RWPE1 (cell line): Measurements from ENCODE around the gene PRKCZ.

Source experiments
- CTCF ChIA-PET: fragments of 350-600 bp; sonication (Branson Sonifier 250); formaldehyde crosslinking; extraction: SDS; loops from one replicate; lab custom pipeline; 2021; lab: Yijun Ruan, JAX
- POLR2A ChIA-PET: fragments of 400-600 bp; formaldehyde crosslinking; extraction: SDS; loops from one replicate; lab custom pipeline; 2020; ENCODE audit warnings: antibody characterized with exemption; ENCODE audit not compliant: low non-redundant PET; lab: Yijun Ruan, JAX
- DNase-seq: peaks from one replicate; pipeline ENCODE4 v3.0.0; 2012; ENCODE audit warnings: low spot score
- H3K27ac ChIP-seq: fragments of 450-650 bp; 2 replicates; pipeline ENCODE4 v1.5.1; 2017
- TF ChIP-seq, protein P1 (sequence below): fragments of 450-650 bp; conservative IDR thresholded peaks from 2 replicates; pipeline ENCODE4 v1.5.1; 2017; ENCODE audit warnings: low read depth, mild to moderate bottlenecking

PRKCZ gene

DNA sequence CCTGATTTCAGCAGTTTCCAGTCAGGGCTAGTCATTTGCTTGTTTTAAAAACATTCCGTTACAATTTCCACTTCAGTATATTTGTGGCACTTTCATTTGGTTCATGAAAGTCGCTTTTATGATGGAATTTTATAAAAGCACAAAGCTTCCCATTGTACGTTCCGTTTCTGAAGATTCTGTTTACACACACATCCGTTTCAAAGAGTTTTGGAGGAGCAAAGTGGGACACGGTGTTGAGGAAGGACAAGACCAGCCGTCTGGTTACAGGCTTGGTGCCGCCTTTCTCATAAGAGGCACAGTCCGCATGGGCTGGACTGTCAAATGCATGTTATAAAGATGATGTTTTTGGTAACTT, 84.0 kb downstream of the PRKCZ start:
- ChIA-PET CTCF (no interaction called here), POLR2A (no interaction called here)
- TF ChIP-seq, protein P1, sequence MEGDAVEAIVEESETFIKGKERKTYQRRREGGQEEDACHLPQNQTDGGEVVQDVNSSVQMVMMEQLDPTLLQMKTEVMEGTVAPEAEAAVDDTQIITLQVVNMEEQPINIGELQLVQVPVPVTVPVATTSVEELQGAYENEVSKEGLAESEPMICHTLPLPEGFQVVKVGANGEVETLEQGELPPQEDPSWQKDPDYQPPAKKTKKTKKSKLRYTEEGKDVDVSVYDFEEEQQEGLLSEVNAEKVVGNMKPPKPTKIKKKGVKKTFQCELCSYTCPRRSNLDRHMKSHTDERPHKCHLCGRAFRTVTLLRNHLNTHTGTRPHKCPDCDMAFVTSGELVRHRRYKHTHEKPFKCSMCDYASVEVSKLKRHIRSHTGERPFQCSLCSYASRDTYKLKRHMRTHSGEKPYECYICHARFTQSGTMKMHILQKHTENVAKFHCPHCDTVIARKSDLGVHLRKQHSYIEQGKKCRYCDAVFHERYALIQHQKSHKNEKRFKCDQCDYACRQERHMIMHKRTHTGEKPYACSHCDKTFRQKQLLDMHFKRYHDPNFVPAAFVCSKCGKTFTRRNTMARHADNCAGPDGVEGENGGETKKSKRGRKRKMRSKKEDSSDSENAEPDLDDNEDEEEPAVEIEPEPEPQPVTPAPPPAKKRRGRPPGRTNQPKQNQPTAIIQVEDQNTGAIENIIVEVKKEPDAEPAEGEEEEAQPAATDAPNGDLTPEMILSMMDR: no peak
- no peak for DNase-seq
- H3K27ac ChIP-seq: peak overlapping the region; percentile 65

DNA sequence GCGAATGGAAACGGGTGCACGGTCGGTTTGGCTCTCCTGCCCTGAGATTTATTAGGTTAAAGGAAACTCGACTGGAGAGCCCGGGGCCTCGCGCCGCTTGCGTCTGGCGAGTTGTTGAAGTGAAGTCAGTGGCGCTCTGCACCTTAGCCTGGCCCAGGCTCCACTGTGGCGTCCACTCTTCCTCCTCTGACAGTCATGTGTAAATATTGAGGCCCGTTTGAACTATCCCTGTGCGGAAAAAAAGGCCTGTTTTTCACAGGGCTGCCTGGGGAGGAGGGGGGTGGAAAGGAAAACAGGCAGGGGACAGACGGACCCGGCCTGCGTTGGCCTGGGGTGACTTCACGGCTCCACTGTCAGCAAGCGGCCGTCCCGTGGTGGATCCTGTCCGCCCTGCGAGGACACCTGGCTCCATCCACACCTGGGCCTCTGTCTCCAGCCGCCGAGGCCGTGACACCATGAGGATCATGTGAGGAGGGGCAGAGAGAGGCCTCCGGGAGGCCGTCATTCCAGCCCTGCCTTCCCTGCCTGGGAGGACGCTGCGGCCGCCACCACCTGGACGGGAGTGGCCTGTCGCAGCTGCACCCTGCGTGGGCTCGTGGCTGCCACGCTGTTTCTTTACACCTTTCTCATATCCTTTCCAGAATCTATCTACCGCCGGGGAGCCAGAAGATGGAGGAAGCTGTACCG, 84.6 kb downstream of the PRKCZ start:
- DNase-seq: no peak
- ChIA-PET POLR2A (no interaction called here), CTCF (interaction anchor here (0.7 kb wide), 1 partner anchor 1334 kb away, joined by 5 read pairs; no protein-coding TSS in a partner anchor)
- peak overlapping the region; percentile 56 for H3K27ac ChIP-seq
- TF ChIP-seq, protein P1: no peak

DNA sequence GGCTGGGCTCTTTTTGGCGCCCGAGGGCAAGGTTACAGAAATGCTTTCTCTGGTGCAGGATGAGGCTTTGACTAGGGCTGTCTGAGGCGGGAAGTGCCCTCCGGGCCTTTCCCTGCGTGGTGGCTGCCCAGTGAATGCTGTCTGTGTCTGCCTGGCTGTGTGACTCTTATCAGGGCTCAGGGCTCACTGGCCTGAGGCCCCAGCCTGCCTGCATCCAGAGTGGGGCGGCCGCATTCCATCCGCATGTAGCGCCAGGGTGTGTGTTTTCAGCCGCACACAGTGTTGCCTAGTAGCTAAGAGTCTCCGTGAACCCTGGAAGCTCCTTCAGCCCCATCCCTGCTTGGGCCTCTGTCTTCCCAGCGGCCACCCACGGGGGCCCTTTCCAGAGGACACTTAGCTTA, 85.2 kb downstream of the PRKCZ start:
- TF ChIP-seq, protein P1: no peak
- ChIA-PET POLR2A (interaction anchor here (0.7 kb wide), 1 partner anchor 11 kb away, joined by 4 read pairs; no protein-coding TSS in a partner anchor), CTCF (interaction anchor here (0.7 kb wide), 2 partner anchors 8 to 1333 kb away, joined by 4 to 5 read pairs; no protein-coding TSS in a partner anchor)
- peak; percentile 75 for DNase-seq
- peak overlapping the region; percentile 56 for H3K27ac ChIP-seq

DNA sequence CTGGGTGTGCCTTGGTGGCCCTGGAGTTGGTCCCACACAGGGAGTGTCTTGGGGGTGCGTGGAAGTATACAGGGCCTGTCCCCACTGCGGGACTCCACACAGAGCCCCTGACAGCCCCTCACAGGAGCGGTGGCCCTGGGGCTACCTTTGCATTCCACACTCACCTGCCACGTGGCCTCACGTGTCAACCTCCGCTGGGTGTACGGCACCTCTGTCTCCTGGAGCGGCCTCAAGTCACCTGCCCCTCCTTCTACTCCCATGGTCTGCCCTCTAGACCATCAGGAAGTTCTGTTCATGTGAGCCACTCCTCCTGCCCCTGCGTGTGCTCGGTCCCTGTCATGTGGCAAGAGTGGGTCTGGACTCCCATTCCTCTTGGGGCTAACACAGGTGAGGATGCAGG, 85.7 kb downstream of the PRKCZ start:
- TF ChIP-seq, protein P1: no peak
- no peak for DNase-seq
- ChIA-PET POLR2A (interaction anchor here (0.7 kb wide), 1 partner anchor 11 kb away, joined by 4 read pairs; no protein-coding TSS in a partner anchor), CTCF (interaction anchor here (0.7 kb wide), 1 partner anchor 9 kb away, joined by 4 read pairs; no protein-coding TSS in a partner anchor)
- peak overlapping the region; percentile 56 for H3K27ac ChIP-seq

DNA sequence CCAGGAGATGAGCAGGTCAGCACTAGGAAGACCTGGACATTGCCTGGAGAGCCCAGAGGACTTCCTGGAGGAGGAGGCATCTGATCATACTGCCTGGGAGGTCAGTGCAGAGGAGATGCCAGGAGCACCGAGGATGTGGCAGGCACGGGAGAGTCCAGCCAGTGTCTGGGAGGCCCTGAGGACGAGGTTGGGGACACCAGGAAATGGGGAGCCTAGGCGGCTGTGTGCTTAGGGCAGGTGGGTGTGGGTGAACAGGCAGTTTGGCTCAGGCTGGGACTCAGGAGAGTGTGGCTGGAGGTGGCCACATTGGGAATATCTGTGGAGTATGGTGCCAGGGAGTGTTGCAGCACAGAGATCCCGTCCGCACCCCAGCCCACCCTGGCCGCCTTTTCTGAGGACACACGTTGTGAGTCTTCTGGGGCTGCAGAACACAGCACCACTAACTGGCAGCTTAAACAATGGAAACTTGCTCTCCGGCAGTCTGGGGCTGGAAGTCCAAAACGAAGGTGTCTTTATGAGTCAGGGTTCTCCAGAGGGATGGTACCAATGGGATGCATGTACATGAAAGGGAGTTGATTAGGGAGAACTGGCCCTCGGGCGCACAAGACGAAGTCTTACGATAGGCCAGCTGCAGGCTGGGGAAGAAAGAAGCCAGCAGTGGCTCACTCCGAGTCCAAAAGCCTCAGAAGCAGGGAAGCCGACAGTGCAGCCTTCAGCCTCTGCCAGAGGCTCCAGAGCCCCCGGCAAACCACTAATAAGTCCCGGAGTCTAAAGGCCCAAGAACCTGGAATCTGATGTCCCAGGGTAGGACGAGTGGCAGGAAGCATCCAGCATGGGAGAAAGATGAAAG, 86.4 kb downstream of the PRKCZ start:
- ChIA-PET POLR2A (no interaction called here), CTCF (no interaction called here)
- no peak for DNase-seq
- TF ChIP-seq, protein P1: no peak
- H3K27ac ChIP-seq: 0 out of 2 replicates have a peak overlapping the region, but pooled peaks have one; percentile 5
